Dendritic cell treated with granulocyte-macrophage colony-stimulating factor and Interleukin-4, amounts not matched to agents 40 ng/mL and 50 ng/mL, for 4 days (primary cell): ENCODE data around the gene DPP4.

Experiments
- H3K27ac Mint-ChIP-seq: one replicate; pipeline ENCODE4 v1.8.0; 2022; ENCODE audit warnings: mild to moderate bottlenecking, mixed read lengths
- H3K27me3 Mint-ChIP-seq: one replicate; pipeline ENCODE4 v1.8.0; 2022; ENCODE audit warnings: mild to moderate bottlenecking, mixed read lengths
- H3K36me3 Mint-ChIP-seq: one replicate; pipeline ENCODE4 v1.8.0; 2022; ENCODE audit warnings: low read depth, mixed read lengths
- H3K4me1 Mint-ChIP-seq: one replicate; pipeline ENCODE4 v1.8.0; 2022; ENCODE audit warnings: low read depth, mixed read lengths
- H3K4me3 Mint-ChIP-seq: one replicate; pipeline ENCODE4 v1.8.0; 2022; ENCODE audit warnings: mild to moderate bottlenecking, moderate library complexity, mixed read lengths
- H3K9me3 Mint-ChIP-seq: one replicate; pipeline ENCODE4 v1.8.0; 2022; ENCODE audit warnings: mixed read lengths
- intact Hi-C: fragments of 100-400 bp; cut with micrococcal nuclease; formaldehyde crosslinking; loops from one replicate; pipeline ENCODE4 v1.15.0; 2022

Gene DPP4

DNA sequence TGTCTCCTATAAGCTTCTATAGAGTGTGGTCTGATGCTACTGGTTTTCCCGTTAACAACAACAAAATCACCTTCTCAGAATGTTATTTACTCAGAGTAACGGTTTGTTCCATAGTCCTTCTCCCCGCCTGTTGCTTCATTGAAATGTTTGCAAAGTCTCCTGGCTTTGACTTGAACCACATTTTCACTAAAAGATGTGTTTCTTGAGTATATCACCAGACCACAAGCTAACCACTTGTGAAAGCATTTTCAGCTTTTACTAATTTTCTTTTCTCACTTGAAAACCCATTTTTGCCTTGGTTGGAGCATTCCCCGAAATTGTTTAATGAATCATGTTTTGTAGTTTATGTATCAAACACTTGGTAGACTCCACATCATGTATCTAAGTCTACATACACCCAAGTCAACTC, 121.2 kb downstream of the DPP4 start:
- intact Hi-C loops: loop anchor here (5.0 kb wide), 1 partner anchor 40 kb away; no protein-coding TSS in a partner anchor
- Mint-ChIP-seq H3K36me3 (no peaks in the 10 kb centered on the region), H3K4me3 (no peak overlapping the region), H3K9me3 (no peaks in the 10 kb centered on the region), H3K27ac (no peak overlapping the region), H3K4me1 (peaks cover 20% of the 10 kb centered on the region), H3K27me3 (peaks cover 3% of the 10 kb centered on the region)

DNA sequence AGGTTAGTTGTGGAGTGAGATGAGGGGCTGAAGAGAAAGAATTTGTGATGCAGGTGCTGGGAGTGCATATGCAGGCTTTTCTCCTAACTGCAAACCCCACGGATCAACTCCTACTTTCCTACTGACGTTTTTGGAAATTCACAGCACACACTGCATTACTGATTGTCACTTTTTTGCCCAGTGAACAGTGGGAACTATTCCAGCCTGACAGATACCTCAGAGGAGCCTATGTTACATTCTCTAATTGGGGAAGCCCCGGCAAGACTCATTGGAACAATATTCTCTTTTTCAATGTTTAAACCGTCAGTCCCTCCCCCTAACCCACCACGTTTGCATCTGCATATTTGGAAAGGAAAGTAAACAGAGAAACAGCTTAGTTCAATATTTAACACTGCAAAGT, 126.2 kb downstream of the DPP4 start:
- H3K4me1 Mint-ChIP-seq: no peaks in the 10 kb centered on the region
- H3K4me3 Mint-ChIP-seq: no peak overlapping the region
- intact Hi-C loops: loop anchor here (2.0 to 10.0 kb wide), 4 partner anchors 174 to 693 kb away; no protein-coding TSS in a partner anchor
- H3K9me3 Mint-ChIP-seq: no peaks in the 10 kb centered on the region
- H3K27ac Mint-ChIP-seq: peak overlapping the region; percentile 1
- H3K27me3 Mint-ChIP-seq: peaks cover 2% of the 10 kb centered on the region
- no peaks in the 10 kb centered on the region for H3K36me3 Mint-ChIP-seq

- no peaks in the 10 kb centered on the region for H3K36me3 Mint-ChIP-seq
- no peaks in the 10 kb centered on the region for H3K4me1 Mint-ChIP-seq
- peak overlapping the region; percentile 1 for H3K27ac Mint-ChIP-seq
- H3K4me3 Mint-ChIP-seq: no peak overlapping the region
- intact Hi-C loops: loop anchor here (2.0 to 10.0 kb wide), 4 partner anchors 175 to 693 kb away; no protein-coding TSS in a partner anchor
- peaks cover 2% of the 10 kb centered on the region for H3K27me3 Mint-ChIP-seq
- no peaks in the 10 kb centered on the region for H3K9me3 Mint-ChIP-seq
These were observed 126.6 kb downstream of the DPP4 start for GRCh38 chr2:161947406-161947805.

DNA sequence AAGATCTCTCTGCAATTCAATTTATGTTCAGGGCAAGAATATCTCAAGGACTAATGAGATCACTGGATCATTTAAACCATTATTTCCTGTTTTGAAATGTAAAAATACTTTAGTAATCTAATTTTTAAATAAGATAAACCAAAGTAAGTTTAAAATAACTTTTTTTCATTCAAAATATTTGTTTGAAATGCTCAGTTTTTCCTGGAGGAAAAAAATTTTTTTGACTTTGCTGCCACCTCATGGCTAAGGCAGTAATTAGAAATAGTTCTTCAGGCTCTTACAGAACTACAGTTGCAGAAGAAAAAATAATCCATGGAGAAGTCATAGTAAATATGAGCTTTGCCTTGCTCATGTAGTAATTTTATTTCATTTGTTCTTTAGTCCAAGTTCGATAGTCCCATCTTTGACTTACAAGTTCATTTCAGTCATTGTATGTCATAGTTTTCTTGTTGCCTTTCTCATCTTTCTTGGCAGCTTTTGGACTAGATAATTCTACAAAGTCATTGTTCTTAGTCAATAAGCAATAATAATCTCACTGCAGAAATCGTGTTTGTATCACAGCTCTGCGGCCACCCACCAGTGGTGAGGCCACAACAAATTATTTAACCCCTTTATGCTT, 127.4 kb downstream of the DPP4 start:
- Mint-ChIP-seq H3K27ac (no peak overlapping the region), H3K4me3 (no peak overlapping the region), H3K9me3 (no peaks in the 10 kb centered on the region), H3K27me3 (peaks cover 2% of the 10 kb centered on the region), H3K4me1 (no peaks in the 10 kb centered on the region), H3K36me3 (no peaks in the 10 kb centered on the region)
- intact Hi-C loops: loop anchor here (2.0 to 10.0 kb wide), 4 partner anchors 176 to 692 kb away; no protein-coding TSS in a partner anchor

DNA sequence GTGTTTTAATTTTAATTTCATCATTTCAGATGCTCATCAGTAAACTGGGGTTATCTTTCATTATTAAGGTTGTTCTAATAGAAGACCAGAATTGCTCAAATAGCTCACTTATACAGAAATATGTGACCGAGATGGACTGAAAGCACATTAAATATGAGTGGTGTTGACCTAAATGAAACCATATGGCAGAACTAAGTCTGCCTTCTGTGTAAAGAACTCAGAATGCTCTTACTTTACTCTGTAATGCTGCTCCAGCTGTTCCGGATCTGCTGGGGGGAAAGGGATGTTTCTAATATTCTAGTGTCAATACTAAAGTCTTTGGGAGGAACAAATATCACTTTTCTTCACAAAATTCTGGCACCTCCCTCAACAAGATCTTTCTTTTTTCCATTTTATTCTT, 131.0 kb downstream of the DPP4 start:
- H3K4me1 Mint-ChIP-seq: no peaks in the 10 kb centered on the region
- H3K4me3 Mint-ChIP-seq: no peak overlapping the region
- peaks cover 7% of the 10 kb centered on the region for H3K27me3 Mint-ChIP-seq
- H3K36me3 Mint-ChIP-seq: no peaks in the 10 kb centered on the region
- H3K27ac Mint-ChIP-seq: no peak overlapping the region
- H3K9me3 Mint-ChIP-seq: no peaks in the 10 kb centered on the region
- intact Hi-C loops: loop anchor here (10.0 kb wide), 1 partner anchor 688 kb away; no protein-coding TSS in a partner anchor
